ENCODE measurements around the gene MIER1.

- TF ChIP-seq CTCF (IDR thresholded peaks at IDR 0.05) (no peak), POLR2A (IDR thresholded peaks at IDR 0.05) (no peak)
These were observed 26.7 kb downstream of the MIER1 start for GRCh38 chr1:66951513-66951912.
